HEK293T (cell line): Measurements from ENCODE around the gene APPL2.

Source experiments
- ARNT ChIP-seq: fragments of 450-650 bp; IDR thresholded peaks from 2 replicates; pipeline ENCODE4 v1.6.1; 2017; ENCODE audit warnings: mild to moderate bottlenecking
- BHLHE40 ChIP-seq: fragments of 450-650 bp; IDR thresholded peaks from 2 replicates; pipeline ENCODE4 v1.6.1; 2016; ENCODE audit warnings: mild to moderate bottlenecking, moderate library complexity, borderline replicate concordance
- ELF4 ChIP-seq: fragments of 450-650 bp; IDR thresholded peaks from 2 replicates; pipeline ENCODE4 v1.6.1; 2017; ENCODE audit warnings: antibody characterized with exemption
- FOXA1 ChIP-seq: fragments of 450-650 bp; IDR thresholded peaks from 2 replicates; pipeline ENCODE4 v1.6.1; 2016; ENCODE audit warnings: mild to moderate bottlenecking
- FOXK2 ChIP-seq: fragments of 450-650 bp; IDR thresholded peaks from 2 replicates; pipeline ENCODE4 v1.6.1; 2016; ENCODE audit warnings: mild to moderate bottlenecking
- FOXM1 ChIP-seq: fragments of 450-650 bp; IDR thresholded peaks from 2 replicates; pipeline ENCODE4 v1.6.1; 2017; ENCODE audit warnings: mild to moderate bottlenecking, borderline replicate concordance
- HDGF ChIP-seq: fragments of 450-650 bp; IDR thresholded peaks from 2 replicates; pipeline ENCODE4 v1.6.1; 2017; ENCODE audit warnings: antibody characterized with exemption, borderline replicate concordance
- L3MBTL2 ChIP-seq: fragments of 450-650 bp; conservative IDR thresholded peaks from 2 replicates; pipeline ENCODE4 v1.6.1; 2016; ENCODE audit warnings: mild to moderate bottlenecking
- LEF1 ChIP-seq: fragments of 450-650 bp; IDR thresholded peaks from 2 replicates; pipeline ENCODE4 v1.6.1; 2017; ENCODE audit warnings: mild to moderate bottlenecking, borderline replicate concordance
- NFRKB ChIP-seq: fragments of 450-650 bp; IDR thresholded peaks from 2 replicates; pipeline ENCODE4 v1.6.1; 2016; ENCODE audit warnings: mild to moderate bottlenecking, moderate library complexity
- SP1 ChIP-seq: fragments of 450-650 bp; IDR thresholded peaks from 2 replicates; pipeline ENCODE4 v1.6.1; 2017
- SUZ12 ChIP-seq: fragments of 450-650 bp; IDR thresholded peaks from 2 replicates; pipeline ENCODE4 v1.6.1; 2016; ENCODE audit warnings: mild to moderate bottlenecking
- ZNF384 ChIP-seq: fragments of 450-650 bp; IDR thresholded peaks from 2 replicates; pipeline ENCODE4 v1.6.1; 2016

- TF ChIP-seq ARNT = no peak
- no peak for TF ChIP-seq FOXM1
- no peak for TF ChIP-seq SP1
- TF ChIP-seq FOXA1 = no peak
- TF ChIP-seq ZNF384 = no peak
- TF ChIP-seq FOXK2 = no peak
- TF ChIP-seq L3MBTL2 = no peak
- no peak for TF ChIP-seq NFRKB
- TF ChIP-seq BHLHE40 = no peak
- TF ChIP-seq ELF4 = no peak
- TF ChIP-seq SUZ12 = no peak
- TF ChIP-seq LEF1 = no peak
- no peak for TF ChIP-seq HDGF
Observed at GRCh38 chr12:105259226-105259625, 23.3 kb upstream of the APPL2 start.
